Liver (tissue), 9 donors: ENCODE data around the gene FNIP1. TPM values are rescaled to one million over a fixed set of nuclear protein-coding genes. Genes with fewer than 3 reads are reported as not detected.

Experiments
- DNase-seq: peaks from one replicate; pipeline ENCODE4 v3.0.0-alpha.2; 2017; ENCODE audit warnings: low spot score
- H3K27ac ChIP-seq, 2 donors: one replicate each; pipeline ENCODE4 v1.7.0; 2013; ENCODE audit warnings: inconsistent platforms in 2 of 2, low read length in 2 of 2, control low read depth in 1 of 2, low read depth in 1 of 2, mild to moderate bottlenecking in 1 of 2
- H3K27me3 ChIP-seq, 4 donors: one replicate each; pipeline versions ENCODE4 v1.6.1 to v1.7.0; 2013; ENCODE audit warnings: low read length in 3 of 4, inconsistent platforms in 1 of 4, mild to moderate bottlenecking in 1 of 4, moderate library complexity in 1 of 4; ENCODE audit not compliant: control insufficient read depth in 4 of 4, insufficient read depth in 4 of 4
- H3K36me3 ChIP-seq, 4 donors: one replicate each; pipeline versions ENCODE4 v1.6.1 to v1.7.0; 2013; ENCODE audit warnings: low read length in 3 of 4, mild to moderate bottlenecking in 3 of 4, low read depth in 1 of 4, moderate library complexity in 1 of 4; ENCODE audit not compliant: control insufficient read depth in 4 of 4, insufficient read depth in 3 of 4
- H3K4me1 ChIP-seq, 4 donors: one replicate each; pipeline versions ENCODE4 v1.6.1 to v1.7.0; 2013; ENCODE audit warnings: low read length in 3 of 4, mild to moderate bottlenecking in 3 of 4, moderate library complexity in 1 of 4; ENCODE audit not compliant: control insufficient read depth in 4 of 4, insufficient read depth in 4 of 4
- H3K4me3 ChIP-seq, 3 donors: one replicate each; pipeline versions ENCODE4 v1.6.1 to v1.7.0; 2013; ENCODE audit warnings: low read length in 3 of 3, control low read depth in 1 of 3, low read depth in 1 of 3, mild to moderate bottlenecking in 1 of 3
- H3K9ac ChIP-seq, 2 donors: one replicate each; pipeline ENCODE4 v1.7.0; 2013; ENCODE audit warnings: low read length in 2 of 2, mild to moderate bottlenecking in 2 of 2, moderate library complexity in 2 of 2, control low read depth in 1 of 2, low read depth in 1 of 2
- H3K9me3 ChIP-seq, 4 donors: one replicate each; pipeline versions ENCODE4 v1.6.1 to v1.7.0; 2013; ENCODE audit warnings: low read length in 3 of 4; ENCODE audit not compliant: control insufficient read depth in 4 of 4
- ATF3 ChIP-seq: IDR thresholded peaks from 2 replicates; pipeline ENCODE4 v1.6.1; 2016; ENCODE audit warnings: antibody characterized with exemption
- EGR1 ChIP-seq, 2 donors: IDR thresholded peaks; 2 replicates each; pipeline ENCODE4 v1.6.1; 2016 to 2018; ENCODE audit warnings: antibody characterized with exemption in 2 of 2, low read depth in 2 of 2
- FOXA1 ChIP-seq: IDR thresholded peaks from 2 replicates; pipeline ENCODE4 v1.6.1; 2016; ENCODE audit warnings: antibody characterized with exemption
- FOXA2 ChIP-seq: IDR thresholded peaks from 2 replicates; pipeline ENCODE4 v1.6.1; 2016; ENCODE audit warnings: antibody characterized with exemption
- GABPA ChIP-seq, 2 donors: IDR thresholded peaks in 1 of 2; conservative IDR thresholded peaks in 1 of 2; 2 replicates each; pipeline ENCODE4 v1.6.1; 2016; ENCODE audit warnings: antibody characterized with exemption in 2 of 2, mild to moderate bottlenecking in 1 of 2, moderate library complexity in 1 of 2
- HNF4A ChIP-seq, 2 donors: conservative IDR thresholded peaks; 2 replicates each; pipeline ENCODE4 v1.6.1; 2016; ENCODE audit warnings: antibody characterized with exemption in 2 of 2, mild to moderate bottlenecking in 2 of 2
- HNF4G ChIP-seq: IDR thresholded peaks from 2 replicates; pipeline ENCODE4 v1.6.1; 2016; ENCODE audit warnings: antibody characterized with exemption
- MAX ChIP-seq: IDR thresholded peaks from 2 replicates; pipeline ENCODE4 v1.6.1; 2016; ENCODE audit warnings: antibody characterized with exemption
- NR2F2 ChIP-seq: IDR thresholded peaks from 2 replicates; pipeline ENCODE4 v1.6.1; 2016; ENCODE audit warnings: antibody characterized with exemption
- RAD21 ChIP-seq, 2 donors: IDR thresholded peaks; 2 replicates each; pipeline ENCODE4 v1.6.1; 2016; ENCODE audit warnings: antibody characterized with exemption in 2 of 2, mild to moderate bottlenecking in 2 of 2
- RXRA ChIP-seq, 2 donors: IDR thresholded peaks; 2 replicates each; pipeline ENCODE4 v1.6.1; 2017 to 2018; ENCODE audit warnings: antibody characterized with exemption in 2 of 2, mild to moderate bottlenecking in 1 of 2
- SP1 ChIP-seq: IDR thresholded peaks from 2 replicates; pipeline ENCODE4 v1.6.1; 2018; ENCODE audit warnings: antibody characterized with exemption, mild to moderate bottlenecking
- TAF1 ChIP-seq: conservative IDR thresholded peaks from 2 replicates; pipeline ENCODE4 v1.6.1; 2016; ENCODE audit warnings: antibody characterized with exemption, mild to moderate bottlenecking
- YY1 ChIP-seq: IDR thresholded peaks from 2 replicates; pipeline ENCODE4 v1.6.1; 2016; ENCODE audit warnings: antibody characterized with exemption, mild to moderate bottlenecking
- WGBS: extraction: QIAGEN DNeasy Blood & Tissue Kit; methylation state at CpG from one replicate; pipeline ENCODE4 v1.1.7; 2013; 5-methylcytosine and 5-hydroxymethylcytosine counted together
- polyA plus RNA-seq, 2 donors: library from polyadenylated mRNA; stranded (reverse) in 1 of 2; unstranded in 1 of 2; fragments of 200-250 nt in 1 of 2; fragments of >200 nt in 1 of 2; fragmentation: Nextera tagmentation in 1 of 2; extraction: Ambion mirVana in 1 of 2; gene quantifications; one replicate each; pipeline versions ENCODE4 v1.2.1 to v1.2.3, GENCODE V29; 2013 to 2015
- total RNA-seq, 2 donors: library from RNA; depleted of rRNA; stranded (reverse); fragments of >200 nt; gene quantifications; one replicate each; pipeline ENCODE4 v1.2.3, GENCODE V29; 2014
- TF ChIP-seq, protein P1 (sequence below): IDR thresholded peaks from 2 replicates; pipeline ENCODE4 v1.6.1; 2016; ENCODE audit warnings: antibody characterized with exemption
- TF ChIP-seq, protein P2 (sequence below): fragments of 150-350 bp; IDR thresholded peaks from 2 replicates; pipeline ENCODE4 v1.5.1; 2017; ENCODE audit warnings: improper control_type of control experiment, low read depth, low read length; ENCODE audit not compliant: missing input control
- donor health status: healthy.
- donor health status: healthy.
- donor health status: healthy.
- donor health status: healthy.
- donor health status: healthy.

FNIP1 gene
- total and polyA plus RNA-seq, 4 donors: 3.7 to 34.0 (median 13.8) TPM

DNA sequence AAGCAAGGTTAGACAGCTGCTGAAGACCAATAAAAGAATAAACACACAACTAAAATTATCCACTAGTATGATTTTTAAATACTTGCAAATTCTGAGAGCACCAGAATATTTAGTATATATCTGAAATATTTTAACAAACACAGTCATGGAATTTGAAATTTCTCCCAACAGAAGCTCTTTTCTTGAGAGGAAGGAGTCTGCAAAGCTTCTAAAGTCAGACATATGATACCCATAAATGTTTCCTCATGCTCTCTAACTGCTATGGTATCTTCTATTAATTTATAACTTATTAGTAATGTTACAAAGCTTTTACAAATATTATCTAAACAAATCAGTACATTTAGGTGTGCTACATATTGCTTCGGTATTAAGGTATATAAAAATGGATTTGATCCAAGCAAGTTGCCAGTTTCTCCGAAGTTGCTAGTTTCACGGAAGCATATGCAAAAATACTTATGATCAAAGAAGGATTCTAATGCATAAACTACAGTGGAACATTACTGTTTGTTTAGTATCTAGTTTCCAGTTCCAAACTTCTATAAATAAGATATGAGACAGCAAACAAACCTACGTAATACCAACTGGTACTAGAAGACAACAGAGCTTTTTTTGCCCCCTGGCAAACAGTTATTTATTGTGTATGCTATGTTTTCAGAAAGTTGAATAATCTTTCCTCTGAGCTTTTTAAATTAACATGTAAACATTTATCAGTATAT, 22.0 kb downstream of the FNIP1 start:
- peaks cover 0 to 6% (median 0%) of the 10 kb centered on the region in 4 donors for H3K4me1 ChIP-seq
- WGBS: 77% methylated on average over 4 of the region's 4 CpGs
- TF ChIP-seq, protein P1, sequence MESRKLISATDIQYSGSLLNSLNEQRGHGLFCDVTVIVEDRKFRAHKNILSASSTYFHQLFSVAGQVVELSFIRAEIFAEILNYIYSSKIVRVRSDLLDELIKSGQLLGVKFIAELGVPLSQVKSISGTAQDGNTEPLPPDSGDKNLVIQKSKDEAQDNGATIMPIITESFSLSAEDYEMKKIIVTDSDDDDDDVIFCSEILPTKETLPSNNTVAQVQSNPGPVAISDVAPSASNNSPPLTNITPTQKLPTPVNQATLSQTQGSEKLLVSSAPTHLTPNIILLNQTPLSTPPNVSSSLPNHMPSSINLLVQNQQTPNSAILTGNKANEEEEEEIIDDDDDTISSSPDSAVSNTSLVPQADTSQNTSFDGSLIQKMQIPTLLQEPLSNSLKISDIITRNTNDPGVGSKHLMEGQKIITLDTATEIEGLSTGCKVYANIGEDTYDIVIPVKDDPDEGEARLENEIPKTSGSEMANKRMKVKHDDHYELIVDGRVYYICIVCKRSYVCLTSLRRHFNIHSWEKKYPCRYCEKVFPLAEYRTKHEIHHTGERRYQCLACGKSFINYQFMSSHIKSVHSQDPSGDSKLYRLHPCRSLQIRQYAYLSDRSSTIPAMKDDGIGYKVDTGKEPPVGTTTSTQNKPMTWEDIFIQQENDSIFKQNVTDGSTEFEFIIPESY: no peak
- no peak for TF ChIP-seq EGR1 (IDR thresholded peaks at IDR 0.05; ENCODE audit: low read depth in 2 of 2)
- TF ChIP-seq HNF4G: no peak
- no peak for TF ChIP-seq TAF1
- TF ChIP-seq MAX: no peak
- TF ChIP-seq YY1: no peak
- no peak for TF ChIP-seq RAD21 (IDR thresholded peaks at IDR 0.05)
- TF ChIP-seq FOXA1: no peak
- no peak for TF ChIP-seq RXRA (IDR thresholded peaks at IDR 0.05)
- TF ChIP-seq FOXA2: no peak
- no peak for TF ChIP-seq GABPA (IDR thresholded peaks at IDR 0.05 in 1 of 2, conservative IDR thresholded peaks at IDR 0.05 in 1 of 2)
- TF ChIP-seq ATF3: no peak
- no peak for TF ChIP-seq SP1
- TF ChIP-seq, protein P2, sequence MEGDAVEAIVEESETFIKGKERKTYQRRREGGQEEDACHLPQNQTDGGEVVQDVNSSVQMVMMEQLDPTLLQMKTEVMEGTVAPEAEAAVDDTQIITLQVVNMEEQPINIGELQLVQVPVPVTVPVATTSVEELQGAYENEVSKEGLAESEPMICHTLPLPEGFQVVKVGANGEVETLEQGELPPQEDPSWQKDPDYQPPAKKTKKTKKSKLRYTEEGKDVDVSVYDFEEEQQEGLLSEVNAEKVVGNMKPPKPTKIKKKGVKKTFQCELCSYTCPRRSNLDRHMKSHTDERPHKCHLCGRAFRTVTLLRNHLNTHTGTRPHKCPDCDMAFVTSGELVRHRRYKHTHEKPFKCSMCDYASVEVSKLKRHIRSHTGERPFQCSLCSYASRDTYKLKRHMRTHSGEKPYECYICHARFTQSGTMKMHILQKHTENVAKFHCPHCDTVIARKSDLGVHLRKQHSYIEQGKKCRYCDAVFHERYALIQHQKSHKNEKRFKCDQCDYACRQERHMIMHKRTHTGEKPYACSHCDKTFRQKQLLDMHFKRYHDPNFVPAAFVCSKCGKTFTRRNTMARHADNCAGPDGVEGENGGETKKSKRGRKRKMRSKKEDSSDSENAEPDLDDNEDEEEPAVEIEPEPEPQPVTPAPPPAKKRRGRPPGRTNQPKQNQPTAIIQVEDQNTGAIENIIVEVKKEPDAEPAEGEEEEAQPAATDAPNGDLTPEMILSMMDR: no peak
- no peak for TF ChIP-seq HNF4A (conservative IDR thresholded peaks at IDR 0.05)

GRCh38 chr5:131773805-131774204, 23.0 kb downstream of the FNIP1 start:
- Histone ChIP-seq H3K9me3 (no peaks in the 10 kb centered on the region), H3K27ac (no peak overlapping the region), H3K9ac (no peak overlapping the region), H3K27me3 (no peaks in the 10 kb centered on the region), H3K4me1 (peaks cover 0 to 8% (median 0%) of the 10 kb centered on the region in 4 donors), H3K4me3 (no peak overlapping the region), H3K36me3 (no peaks in the 10 kb centered on the region)
- WGBS: 97% methylated on average over 2 of the region's 2 CpGs
- DNase-seq: no peak
- no peak for TF ChIP-seq RXRA (IDR thresholded peaks at IDR 0.05)
- no peak for TF ChIP-seq MAX
- no peak for TF ChIP-seq NR2F2
- TF ChIP-seq, protein P2: no peak
- TF ChIP-seq SP1: no peak
- TF ChIP-seq HNF4G: no peak
- no peak for TF ChIP-seq RAD21 (IDR thresholded peaks at IDR 0.05)
- TF ChIP-seq, protein P1: no peak
- no peak for TF ChIP-seq EGR1 (IDR thresholded peaks at IDR 0.05; ENCODE audit: low read depth in 2 of 2)
- TF ChIP-seq FOXA2: no peak
- no peak for TF ChIP-seq HNF4A (conservative IDR thresholded peaks at IDR 0.05)

More for the DNA sequence above, 22.0 kb downstream of the FNIP1 start:
- no peak overlapping the region for H3K9ac ChIP-seq
- no peak overlapping the region for H3K4me3 ChIP-seq
- H3K27me3 ChIP-seq: no peaks in the 10 kb centered on the region
- H3K9me3 ChIP-seq: no peaks in the 10 kb centered on the region
- no peaks in the 10 kb centered on the region for H3K36me3 ChIP-seq
- DNase-seq: no peak
- no peak overlapping the region for H3K27ac ChIP-seq
